HUES48 (cell line): ENCODE data around the gene DIAPH3.

ENCODE experiments used
- H3K27ac ChIP-seq: one replicate; pipeline ENCODE4 v1.7.0; 2013; ENCODE audit warnings: low read depth, low read length, inconsistent platforms
- H3K27me3 ChIP-seq: 2 replicates; pipeline ENCODE4 v1.6.1; 2013; ENCODE audit warnings: mild to moderate bottlenecking, low read length; ENCODE audit not compliant: control insufficient read depth, insufficient read depth
- H3K36me3 ChIP-seq: 2 replicates; pipeline ENCODE4 v1.6.1; 2013; ENCODE audit warnings: low read length; ENCODE audit not compliant: control insufficient read depth, insufficient read depth
- H3K4me1 ChIP-seq: 2 replicates; pipeline ENCODE4 v1.6.1; 2013; ENCODE audit warnings: mild to moderate bottlenecking, low read length; ENCODE audit not compliant: control insufficient read depth, insufficient read depth
- H3K4me3 ChIP-seq: 2 replicates; pipeline ENCODE4 v1.5.1; 2013; ENCODE audit warnings: mild to moderate bottlenecking, low read depth, low read length
- H3K9ac ChIP-seq: 2 replicates; pipeline ENCODE4 v1.6.1; 2013; ENCODE audit warnings: mild to moderate bottlenecking, low read depth, low read length, moderate library complexity
- H3K9me3 ChIP-seq: 2 replicates; pipeline ENCODE4 v1.6.1; 2013; ENCODE audit warnings: low read length; ENCODE audit not compliant: control insufficient read depth, insufficient read depth

The DIAPH3 gene

DNA sequence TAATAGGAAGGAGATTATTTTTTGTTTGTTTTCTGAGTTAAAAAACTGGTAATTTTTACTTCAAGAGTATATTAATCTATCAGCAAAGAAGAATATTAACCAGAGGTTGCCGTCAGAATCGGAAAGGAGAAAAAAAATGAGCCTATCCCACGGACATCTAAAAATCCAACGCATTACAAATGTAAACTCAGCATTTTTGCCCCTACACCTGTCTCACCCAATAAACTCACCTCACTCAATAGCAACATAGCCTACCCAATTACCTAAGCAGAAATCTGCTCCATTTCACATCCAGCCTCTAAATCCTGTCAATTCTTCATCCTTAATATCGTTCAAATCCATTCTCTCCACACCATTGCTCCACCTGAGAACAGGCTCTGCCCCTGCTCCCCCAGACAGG is 10.4 kb upstream of the DIAPH3 start:
- H3K9me3 ChIP-seq = no peaks in the 10 kb centered on the region
- H3K36me3 ChIP-seq = no peaks in the 10 kb centered on the region
- no peaks in the 10 kb centered on the region for H3K4me1 ChIP-seq
- H3K27ac ChIP-seq = no peak overlapping the region
- H3K4me3 ChIP-seq = no peak overlapping the region
- no peak overlapping the region for H3K9ac ChIP-seq
- H3K27me3 ChIP-seq = no peaks in the 10 kb centered on the region

DNA sequence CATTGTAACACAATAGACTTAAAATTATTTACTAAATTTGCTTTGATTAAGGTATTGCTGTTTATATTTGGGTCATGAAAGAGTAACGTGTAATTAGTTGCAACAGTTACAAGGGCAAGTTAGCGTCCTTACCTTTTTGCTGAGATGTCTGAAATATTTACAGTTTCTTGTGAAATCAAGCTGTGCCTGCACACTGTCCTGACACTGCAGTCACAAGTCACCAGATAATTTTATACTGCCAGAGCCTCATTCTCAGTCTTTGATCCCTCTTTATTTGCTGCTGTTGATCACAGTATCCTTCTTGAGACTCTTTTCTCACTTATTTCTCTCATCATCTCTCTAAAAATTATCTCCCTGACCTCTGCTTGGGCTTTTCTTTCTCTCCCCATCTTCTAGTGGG is 8.4 kb upstream of the DIAPH3 start:
- H3K9me3 ChIP-seq = no peaks in the 10 kb centered on the region
- H3K27ac ChIP-seq = no peak overlapping the region
- no peaks in the 10 kb centered on the region for H3K36me3 ChIP-seq
- no peaks in the 10 kb centered on the region for H3K4me1 ChIP-seq
- no peaks in the 10 kb centered on the region for H3K27me3 ChIP-seq
- no peak overlapping the region for H3K4me3 ChIP-seq
- no peak overlapping the region for H3K9ac ChIP-seq

- H3K4me3 ChIP-seq = no peak overlapping the region
- H3K9ac ChIP-seq = no peak overlapping the region
- no peaks in the 10 kb centered on the region for H3K36me3 ChIP-seq
- H3K27me3 ChIP-seq = no peaks in the 10 kb centered on the region
- peaks cover 9% of the 10 kb centered on the region for H3K4me1 ChIP-seq
- H3K9me3 ChIP-seq = no peaks in the 10 kb centered on the region
- no peak overlapping the region for H3K27ac ChIP-seq
Measured at GRCh38 chr13:60170414-60170813, 6.7 kb upstream of the DIAPH3 start.

DNA sequence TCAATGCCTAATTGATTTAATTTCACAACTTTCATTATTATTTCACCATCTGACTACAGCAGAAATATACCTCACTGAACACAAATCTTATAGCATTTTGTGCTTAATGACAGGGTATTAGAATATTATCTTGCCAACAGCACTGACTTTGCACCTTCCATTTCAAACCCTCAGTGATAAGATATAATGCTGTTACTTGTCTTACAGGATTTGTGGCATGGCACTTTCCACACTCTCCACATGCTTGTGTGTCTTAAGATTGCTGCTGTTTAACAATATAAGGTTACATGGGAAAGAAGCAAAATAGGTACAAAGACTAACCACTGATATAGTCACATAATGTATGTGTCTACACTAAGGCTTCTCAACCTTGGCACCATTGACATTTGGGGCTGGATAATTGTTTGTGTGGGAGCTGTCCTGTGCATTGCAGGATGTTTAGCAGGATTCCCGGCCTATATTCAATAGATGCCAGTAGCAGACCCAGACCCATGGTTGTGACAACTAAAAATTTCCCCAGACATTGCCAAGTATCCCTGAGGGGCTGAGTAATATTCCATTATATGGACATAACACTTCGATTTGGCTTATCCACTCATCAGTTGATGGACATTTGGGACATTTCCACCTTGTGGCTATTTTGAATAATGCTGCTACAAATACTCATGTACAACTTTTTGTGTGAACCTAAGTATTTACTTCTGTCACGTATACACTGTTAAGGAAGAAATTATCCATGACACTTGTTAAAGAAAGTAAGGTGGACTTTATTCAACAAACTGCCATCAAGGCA is 5.7 kb upstream of the DIAPH3 start:
- Histone ChIP-seq H3K36me3 (no peaks in the 10 kb centered on the region), H3K4me1 (peaks cover 17% of the 10 kb centered on the region), H3K4me3 (no peak overlapping the region), H3K27me3 (no peaks in the 10 kb centered on the region), H3K27ac (no peak overlapping the region), H3K9me3 (no peaks in the 10 kb centered on the region), H3K9ac (no peak overlapping the region)

DNA sequence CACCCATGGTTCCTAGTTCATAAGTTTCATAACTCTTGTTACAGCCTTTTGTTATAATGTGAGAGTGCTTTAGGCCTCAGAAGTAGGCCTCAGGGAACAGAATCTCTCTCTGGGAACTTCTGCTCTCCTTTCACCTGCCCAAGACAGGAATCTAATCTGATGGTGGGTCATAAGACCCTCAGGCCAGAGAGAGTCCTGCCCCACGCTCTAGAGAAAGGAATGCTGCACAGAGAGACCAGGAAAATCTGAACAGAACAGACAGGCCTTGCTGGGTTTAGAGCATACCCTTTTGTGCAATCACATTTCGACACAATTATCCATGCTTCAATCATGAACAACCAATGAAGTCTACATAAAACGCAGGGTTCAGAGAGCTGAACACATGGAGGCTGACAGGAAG is 3.4 kb upstream of the DIAPH3 start:
- no peaks in the 10 kb centered on the region for H3K9me3 ChIP-seq
- no peak overlapping the region for H3K27ac ChIP-seq
- no peak overlapping the region for H3K9ac ChIP-seq
- no peak overlapping the region for H3K4me3 ChIP-seq
- no peaks in the 10 kb centered on the region for H3K36me3 ChIP-seq
- H3K27me3 ChIP-seq = no peaks in the 10 kb centered on the region
- peaks cover 24% of the 10 kb centered on the region for H3K4me1 ChIP-seq

GRCh38 chr13:60165391-60166099 is 1.8 kb upstream of the DIAPH3 start:
- Histone ChIP-seq H3K27ac (peak overlapping the region; percentile 98), H3K4me1 (peaks cover 24% of the 10 kb centered on the region), H3K9me3 (no peaks in the 10 kb centered on the region), H3K4me3 (peak overlapping the region; percentile 84), H3K27me3 (no peaks in the 10 kb centered on the region), H3K36me3 (peaks cover 7% of the 10 kb centered on the region; the same call in 1 of the 2 replicates), H3K9ac (peak overlapping the region; percentile 43)

- Histone ChIP-seq H3K9me3 (no peaks in the 10 kb centered on the region), H3K9ac (peak overlapping the region; percentile 95), H3K36me3 (peaks cover 10% of the 10 kb centered on the region; the same call in 1 of the 2 replicates), H3K27me3 (no peaks in the 10 kb centered on the region), H3K4me1 (peaks cover 24% of the 10 kb centered on the region), H3K4me3 (peak overlapping the region; percentile 84), H3K27ac (peak overlapping the region; percentile 98)
Measured at GRCh38 chr13:60164234-60164889, 634 bp upstream of the DIAPH3 start.

- H3K36me3 ChIP-seq = peaks cover 14% of the 10 kb centered on the region; the same call in 1 of the 2 replicates
- peaks cover 38% of the 10 kb centered on the region for H3K4me1 ChIP-seq
- no peaks in the 10 kb centered on the region for H3K9me3 ChIP-seq
- H3K4me3 ChIP-seq = peak overlapping the region; percentile 84
- no peak overlapping the region for H3K27ac ChIP-seq
- H3K9ac ChIP-seq = no peak overlapping the region
- H3K27me3 ChIP-seq = no peaks in the 10 kb centered on the region
Measured at GRCh38 chr13:60162096-60162495, 1.6 kb downstream of the DIAPH3 start.

GRCh38 chr13:60158321-60158801 is 5.4 kb downstream of the DIAPH3 start:
- Histone ChIP-seq H3K36me3 (peaks cover 14% of the 10 kb centered on the region; the same call in 1 of the 2 replicates), H3K4me1 (peaks cover 21% of the 10 kb centered on the region), H3K4me3 (no peak overlapping the region), H3K27me3 (no peaks in the 10 kb centered on the region), H3K27ac (peak overlapping the region; percentile 92), H3K9me3 (no peaks in the 10 kb centered on the region), H3K9ac (0 out of 2 replicates have a peak overlapping the region, but pooled peaks have one; percentile 12)

GRCh38 chr13:60155978-60156377 is 7.8 kb downstream of the DIAPH3 start:
- Histone ChIP-seq H3K27me3 (no peaks in the 10 kb centered on the region), H3K9me3 (no peaks in the 10 kb centered on the region), H3K27ac (no peak overlapping the region), H3K4me3 (no peak overlapping the region), H3K4me1 (peaks cover 14% of the 10 kb centered on the region), H3K36me3 (peaks cover 7% of the 10 kb centered on the region; the same call in 1 of the 2 replicates), H3K9ac (no peak overlapping the region)
